RPMI7951 (cell line): ENCODE results near the gene AVPR2. TPM values are rescaled to one million over a fixed set of nuclear protein-coding genes. Genes with fewer than 3 reads are reported as not detected.

ENCODE experiments used
- DNase-seq: peaks from one replicate; pipeline ENCODE4 v3.0.0-alpha.2; 2012; ENCODE audit warnings: low read depth
- total RNA-seq: library from RNA; depleted of rRNA; stranded (reverse); fragments of >200 nt; shearing (Covaris generic); gene quantifications from 2 replicates; pipeline ENCODE4 v1.2.3, GENCODE V29; 2014

Gene AVPR2
- total RNA-seq, 1 experiment from 2014 or later = not detected

DNA sequence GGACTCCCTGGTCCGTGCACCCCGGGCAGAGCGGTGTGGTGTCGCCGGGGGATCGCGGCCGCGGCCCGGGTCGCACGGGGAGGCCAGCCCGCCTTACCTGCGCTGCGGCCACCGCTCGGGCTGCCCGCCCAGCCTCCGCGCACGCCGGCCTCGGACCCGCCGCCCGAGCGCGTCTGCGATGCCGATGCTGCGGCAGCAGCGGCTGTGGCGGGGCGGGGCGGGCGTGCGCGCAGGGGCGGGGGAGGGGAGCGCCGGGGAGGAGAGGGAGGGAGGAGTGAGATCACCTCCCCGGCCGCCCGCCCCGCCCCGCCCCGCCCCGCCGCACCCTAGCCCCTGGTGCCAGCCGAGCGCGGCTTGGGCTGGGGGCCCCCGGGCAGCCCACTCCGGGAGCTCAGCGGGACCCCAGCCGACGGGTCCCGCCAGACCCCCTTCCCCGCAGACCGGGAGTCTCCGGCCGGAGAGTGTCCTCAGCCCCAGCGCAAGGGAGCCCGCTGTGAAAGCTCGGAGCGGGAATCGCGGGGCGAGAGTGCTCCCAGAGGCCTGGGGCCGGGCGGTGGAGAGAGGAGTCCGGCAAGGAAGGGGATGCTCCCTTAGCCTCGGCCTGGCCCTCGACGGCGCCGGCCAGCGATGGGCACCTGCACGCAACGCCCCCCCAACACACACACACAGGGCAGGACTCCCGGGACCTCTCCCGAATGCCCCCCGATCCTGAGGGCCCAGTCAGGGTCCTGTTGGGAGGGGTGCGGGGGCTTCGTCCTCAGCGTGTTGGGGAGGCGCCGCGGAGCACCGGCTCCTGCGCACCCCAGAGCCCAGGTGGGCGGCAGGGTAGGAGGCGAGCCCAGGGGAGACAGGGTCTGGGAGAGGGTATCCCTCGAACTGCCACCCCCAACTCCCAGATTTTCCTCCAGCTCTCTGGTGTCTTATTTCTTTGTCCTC lies 18.2 kb upstream of the AVPR2 start, which contains the start of gene L1CAM:
Gene L1CAM (minus strand): TSS at position 206 of the 936 bp plus-strand sequence. CDS start 10,337 bp downstream, outside the sequence.
- no peak for DNase-seq

GRCh38 chrX:153886915-153887314 lies 17.6 kb upstream of the AVPR2 start:
- peak; percentile 43 for DNase-seq

DNA sequence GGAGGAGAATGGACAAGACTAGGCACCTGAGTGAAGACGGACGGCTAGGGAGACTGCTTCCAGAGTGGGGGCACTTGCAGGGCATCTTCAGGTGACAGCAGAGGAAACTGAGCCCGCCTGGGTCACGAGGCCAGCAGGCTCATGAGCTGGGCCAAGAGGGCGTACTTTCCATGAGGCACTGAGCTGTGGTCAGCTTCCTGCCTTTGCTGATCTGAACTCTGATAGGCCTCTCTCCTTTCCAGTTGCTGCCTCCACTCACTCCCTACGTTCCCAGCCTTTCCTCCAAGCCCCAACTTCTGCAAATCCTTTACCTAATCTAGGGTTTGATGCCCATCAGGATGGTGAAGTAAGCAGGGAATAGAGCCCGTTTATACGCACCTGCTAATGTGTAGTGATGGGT lies 17.1 kb upstream of the AVPR2 start:
- no peak for DNase-seq

DNA sequence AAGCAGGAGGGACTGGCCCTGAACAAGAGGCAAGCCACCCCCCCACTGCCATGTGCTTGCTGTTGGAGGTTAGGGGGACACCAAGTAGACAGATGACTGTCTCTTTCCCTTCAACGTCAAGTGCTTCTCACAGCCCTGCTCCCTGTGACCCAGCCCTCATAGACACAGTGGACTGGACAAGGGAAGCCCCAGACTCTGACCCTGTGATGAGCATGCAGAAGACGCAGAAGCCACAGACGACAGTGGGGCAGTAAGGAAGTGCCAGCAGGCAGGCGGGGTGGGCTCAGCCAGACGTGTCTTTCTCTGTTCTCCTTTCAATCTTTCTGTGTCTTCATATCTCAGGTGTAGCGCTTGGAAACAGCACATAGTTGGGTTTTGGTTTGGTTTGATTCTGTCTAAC lies 16.1 kb upstream of the AVPR2 start:
- no peak for DNase-seq

- no peak for DNase-seq
Observed at GRCh38 chrX:153889123-153889522, 15.3 kb upstream of the AVPR2 start.

DNA sequence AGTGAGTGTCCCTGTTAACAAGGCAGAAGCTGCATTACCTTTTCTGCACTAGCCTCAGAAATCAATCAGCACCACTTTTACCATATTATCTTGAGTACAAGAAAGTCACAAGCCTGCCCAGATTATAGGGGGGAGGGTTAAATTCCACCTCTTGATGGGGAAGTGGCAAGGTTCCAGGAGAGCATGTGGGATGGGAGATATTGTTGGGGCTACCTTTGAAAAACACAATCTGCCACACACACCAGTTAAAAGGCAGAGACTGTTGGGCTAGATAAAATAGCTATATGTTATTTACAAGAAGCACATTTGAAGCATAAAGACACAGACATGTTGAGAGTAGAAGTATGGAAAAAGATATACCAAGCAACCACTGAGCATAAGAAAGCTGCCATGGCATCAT lies 6.6 kb upstream of the AVPR2 start:
- no peak for DNase-seq

- DNase-seq = peak; percentile 93
Observed at GRCh38 chrX:153900831-153901752, 3.4 kb upstream of the AVPR2 start.

GRCh38 chrX:153901753-153902140 lies 2.7 kb upstream of the AVPR2 start:
- DNase-seq = no peak

DNA sequence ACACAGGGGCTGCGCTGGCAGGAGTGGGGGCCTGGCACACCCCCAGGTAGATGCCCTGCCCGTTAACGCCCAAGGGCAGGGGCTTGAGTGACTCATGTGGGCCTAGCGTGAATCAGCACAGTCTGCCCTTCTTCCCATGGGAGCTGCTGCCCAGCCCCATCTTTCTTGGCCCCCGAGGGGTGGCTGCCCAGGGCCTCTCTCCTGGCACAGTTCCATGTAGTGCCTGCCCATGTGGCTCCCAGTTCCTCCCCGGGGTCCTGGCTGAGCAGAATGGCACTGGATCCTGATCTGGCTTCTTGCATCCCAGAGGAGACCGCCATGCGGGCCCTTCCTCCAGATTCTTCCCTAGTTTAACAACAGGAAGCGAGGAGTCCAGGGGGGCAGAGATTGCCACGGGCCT lies 2.1 kb upstream of the AVPR2 start:
- DNase-seq = peak; percentile 73

DNA sequence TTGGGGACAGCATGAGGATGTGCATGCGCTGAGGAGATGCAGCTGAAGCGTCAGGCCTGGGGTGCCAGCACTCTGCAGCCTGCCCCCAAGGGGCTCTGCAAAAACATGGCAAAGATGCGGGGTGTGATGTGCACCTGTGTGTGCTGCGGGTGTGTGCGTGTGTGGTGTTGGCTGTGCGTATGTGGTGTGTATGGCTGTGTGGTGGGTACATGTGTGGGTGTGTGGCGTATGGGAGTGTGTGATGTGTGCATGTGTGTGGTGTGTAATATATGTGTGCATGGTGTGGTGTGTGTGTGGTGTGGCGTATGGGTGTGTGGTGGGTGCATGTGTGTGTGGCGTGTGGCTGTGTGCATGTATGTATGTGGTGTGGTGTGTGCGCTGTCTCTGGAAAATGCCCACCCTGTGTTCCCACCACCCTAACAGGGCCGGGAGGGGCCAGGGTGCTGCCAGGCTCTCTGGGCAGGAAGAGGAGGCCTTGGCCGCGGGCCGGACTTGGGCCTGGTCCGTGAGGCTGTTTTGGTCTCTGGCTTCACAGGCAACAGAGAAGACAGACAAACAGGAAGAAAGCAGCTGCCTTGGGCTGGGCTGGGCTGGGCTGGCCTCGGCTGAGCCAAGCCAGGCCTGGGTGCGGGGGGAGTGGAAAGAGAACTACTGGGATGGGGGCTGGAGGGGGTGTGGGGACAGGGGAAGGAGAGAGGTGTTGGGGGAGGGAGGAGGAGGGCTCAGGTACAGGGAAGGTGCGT lies 1.1 kb upstream of the AVPR2 start:
- no peak for DNase-seq

DNA sequence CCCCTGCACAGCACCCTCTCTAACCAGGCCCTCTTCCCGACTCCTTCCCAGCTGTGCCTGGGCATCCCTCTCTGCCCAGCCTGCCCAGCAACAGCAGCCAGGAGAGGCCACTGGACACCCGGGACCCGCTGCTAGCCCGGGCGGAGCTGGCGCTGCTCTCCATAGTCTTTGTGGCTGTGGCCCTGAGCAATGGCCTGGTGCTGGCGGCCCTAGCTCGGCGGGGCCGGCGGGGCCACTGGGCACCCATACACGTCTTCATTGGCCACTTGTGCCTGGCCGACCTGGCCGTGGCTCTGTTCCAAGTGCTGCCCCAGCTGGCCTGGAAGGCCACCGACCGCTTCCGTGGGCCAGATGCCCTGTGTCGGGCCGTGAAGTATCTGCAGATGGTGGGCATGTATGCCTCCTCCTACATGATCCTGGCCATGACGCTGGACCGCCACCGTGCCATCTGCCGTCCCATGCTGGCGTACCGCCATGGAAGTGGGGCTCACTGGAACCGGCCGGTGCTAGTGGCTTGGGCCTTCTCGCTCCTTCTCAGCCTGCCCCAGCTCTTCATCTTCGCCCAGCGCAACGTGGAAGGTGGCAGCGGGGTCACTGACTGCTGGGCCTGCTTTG lies 1.1 kb downstream of the AVPR2 start:
- DNase-seq = no peak

DNA sequence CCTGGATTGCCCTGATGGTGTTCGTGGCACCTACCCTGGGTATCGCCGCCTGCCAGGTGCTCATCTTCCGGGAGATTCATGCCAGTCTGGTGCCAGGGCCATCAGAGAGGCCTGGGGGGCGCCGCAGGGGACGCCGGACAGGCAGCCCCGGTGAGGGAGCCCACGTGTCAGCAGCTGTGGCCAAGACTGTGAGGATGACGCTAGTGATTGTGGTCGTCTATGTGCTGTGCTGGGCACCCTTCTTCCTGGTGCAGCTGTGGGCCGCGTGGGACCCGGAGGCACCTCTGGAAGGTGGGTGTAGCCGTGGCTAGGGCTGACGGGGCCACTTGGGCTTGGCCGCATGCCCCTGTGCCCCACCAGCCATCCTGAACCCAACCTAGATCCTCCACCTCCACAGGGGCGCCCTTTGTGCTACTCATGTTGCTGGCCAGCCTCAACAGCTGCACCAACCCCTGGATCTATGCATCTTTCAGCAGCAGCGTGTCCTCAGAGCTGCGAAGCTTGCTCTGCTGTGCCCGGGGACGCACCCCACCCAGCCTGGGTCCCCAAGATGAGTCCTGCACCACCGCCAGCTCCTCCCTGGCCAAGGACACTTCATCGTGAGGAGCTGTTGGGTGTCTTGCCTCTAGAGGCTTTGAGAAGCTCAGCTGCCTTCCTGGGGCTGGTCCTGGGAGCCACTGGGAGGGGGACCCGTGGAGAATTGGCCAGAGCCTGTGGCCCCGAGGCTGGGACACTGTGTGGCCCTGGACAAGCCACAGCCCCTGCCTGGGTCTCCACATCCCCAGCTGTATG lies 1.8 kb downstream of the AVPR2 start:
- DNase-seq = no peak

DNA sequence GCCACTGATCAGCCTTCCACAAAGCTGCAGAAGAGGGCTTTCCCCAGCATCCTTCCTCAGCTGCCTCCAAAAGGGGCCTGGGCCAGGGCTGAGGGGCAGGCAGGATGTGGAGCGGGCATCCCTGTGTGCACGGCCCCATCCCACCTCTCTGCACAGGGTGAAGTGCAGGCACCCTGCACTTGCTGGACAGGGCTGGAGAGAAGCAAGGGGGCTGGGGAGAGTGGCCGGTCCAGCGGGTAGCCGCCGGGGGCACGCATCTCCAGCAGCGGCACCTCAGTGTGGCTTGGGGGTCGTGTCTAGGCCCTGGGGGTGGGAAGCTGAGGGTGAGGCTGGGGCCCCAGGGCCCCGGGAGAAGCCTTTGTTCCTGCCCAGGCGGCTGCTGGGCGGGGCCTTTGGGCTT lies 3.0 kb downstream of the AVPR2 start:
- DNase-seq = no peak

DNA sequence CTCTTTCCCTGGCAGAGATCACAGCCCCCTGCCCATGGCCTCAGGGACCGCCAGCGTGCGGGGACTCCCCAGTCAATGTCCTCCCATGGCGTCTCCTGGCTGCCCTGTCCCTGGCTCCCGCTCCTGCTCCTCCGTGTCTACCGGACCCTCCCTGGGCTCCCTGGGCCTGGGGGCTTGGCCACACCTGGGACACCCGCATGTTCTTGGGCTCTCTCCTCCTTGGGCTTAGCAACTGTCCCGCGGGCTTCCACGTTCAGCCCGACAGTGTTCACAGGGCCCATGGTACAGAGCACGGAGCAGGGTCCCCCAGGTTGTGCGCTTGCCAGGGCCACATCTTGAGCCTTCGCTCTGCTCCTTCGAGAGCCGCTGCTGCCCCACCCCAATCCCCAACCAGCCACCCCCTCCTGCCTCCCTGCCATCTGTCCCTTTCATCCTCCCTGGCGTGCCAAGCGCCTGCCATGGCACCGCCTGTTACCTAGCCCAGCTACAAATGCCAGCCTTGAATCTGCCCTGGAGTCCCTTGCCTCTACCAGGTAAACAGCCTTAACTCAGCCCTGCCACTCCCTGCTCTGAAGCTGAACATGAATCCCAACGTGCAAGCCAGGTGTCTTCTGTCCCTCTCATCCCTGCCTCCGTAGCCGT lies 3.9 kb downstream of the AVPR2 start:
- no peak for DNase-seq

DNA sequence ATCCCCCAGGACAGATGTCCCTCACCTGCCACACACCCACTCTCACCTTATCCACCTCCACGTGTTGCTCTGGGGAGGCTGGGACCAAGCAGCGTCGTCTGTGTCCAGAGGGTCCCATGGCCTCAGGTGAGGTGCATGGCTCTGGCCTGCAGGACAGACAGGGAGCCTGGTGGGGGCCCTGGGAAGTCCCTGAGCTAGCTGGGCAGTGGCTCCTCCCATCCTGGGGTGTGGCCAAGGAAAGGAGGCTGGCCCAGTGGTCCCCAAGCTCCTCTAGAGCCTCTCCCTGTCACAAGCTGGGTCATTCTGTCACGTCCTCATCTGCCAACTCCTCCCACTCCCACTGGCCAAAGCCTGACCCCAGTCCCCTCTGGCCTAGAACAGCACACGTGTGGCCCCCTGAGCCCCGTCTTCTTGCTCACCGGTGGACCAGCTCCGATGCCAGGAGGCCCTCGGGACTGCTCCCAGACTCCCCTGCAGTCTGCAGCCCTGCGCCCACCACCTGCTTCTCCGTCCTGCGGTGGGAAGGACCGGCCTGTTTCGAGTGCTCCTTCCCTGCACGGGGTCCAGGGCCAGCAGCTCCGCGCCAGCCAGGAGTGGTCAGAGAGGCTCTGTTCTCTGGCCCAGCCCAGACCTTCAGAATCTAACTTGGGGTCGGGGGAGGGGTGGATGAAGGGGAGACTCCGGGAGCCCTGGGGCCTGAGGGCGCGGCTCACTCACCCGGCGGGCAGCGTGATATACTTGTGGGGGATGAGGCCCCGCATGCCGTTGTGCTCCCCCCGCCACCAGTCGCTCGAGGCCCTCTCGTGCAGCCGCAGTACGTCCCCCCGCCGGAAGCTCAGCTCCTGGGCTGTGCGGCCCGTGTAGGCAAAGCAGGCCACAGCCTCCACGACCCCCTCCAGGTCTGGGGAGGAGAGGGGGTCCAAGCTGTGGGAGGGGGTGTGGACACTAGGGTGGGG lies 4.8 kb downstream of the AVPR2 start:
- DNase-seq = no peak

- no peak for DNase-seq
Observed at GRCh38 chrX:153909980-153910360, 5.5 kb downstream of the AVPR2 start.

- no peak for DNase-seq
Observed at GRCh38 chrX:153910446-153910845, 6.0 kb downstream of the AVPR2 start.

DNA sequence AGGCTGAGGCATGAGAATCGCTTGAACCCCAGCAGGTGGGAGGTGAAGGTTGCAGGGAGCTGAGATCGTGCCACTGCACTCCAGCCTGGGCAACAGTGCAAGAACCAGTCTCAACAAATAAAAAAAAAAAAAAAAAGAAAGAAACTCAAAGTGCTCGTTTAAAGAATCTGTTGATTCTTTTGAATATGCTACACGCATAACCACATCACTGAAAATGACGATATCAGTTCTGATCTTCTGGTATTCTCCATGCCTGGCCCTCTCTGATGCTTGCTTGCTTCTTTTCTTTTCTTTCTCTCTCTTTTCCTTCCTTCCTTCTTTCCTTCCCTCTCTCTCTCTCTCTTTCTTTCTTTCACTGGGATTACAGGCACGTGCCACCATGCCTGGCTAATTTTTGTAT lies 7.3 kb downstream of the AVPR2 start:
- DNase-seq = no peak

DNA sequence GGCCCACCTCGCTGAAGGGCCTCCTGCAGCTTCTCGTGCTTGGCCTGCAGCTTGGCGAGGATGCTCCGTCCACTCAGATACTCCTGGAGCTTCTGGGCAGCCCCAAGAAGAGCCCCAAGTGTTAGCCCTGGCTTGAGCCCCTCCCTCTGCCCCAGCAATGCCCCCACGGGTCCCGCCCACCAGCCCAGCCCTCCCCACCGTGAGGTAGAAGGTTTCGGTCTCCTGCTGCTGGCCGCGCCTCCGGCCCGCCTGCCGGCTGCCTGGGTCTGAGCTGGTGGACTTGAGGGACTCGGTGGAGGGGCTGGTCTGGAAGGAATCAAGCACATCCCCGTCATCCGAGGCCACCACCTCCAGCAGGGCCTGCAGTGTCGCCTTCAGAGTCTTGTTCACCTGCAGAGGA lies 8.7 kb downstream of the AVPR2 start:
- no peak for DNase-seq
